ENCODE results near the gene RUBCNL. TPM values are rescaled to one million over a fixed set of nuclear protein-coding genes. Genes with fewer than 3 reads are reported as not detected.

RUBCNL gene
- total and polyA plus RNA-seq, 9 of the 15 experiments (the other 6 are each of a cell fraction or from before 2014, with no cell fraction given): 0.04 to 0.35 (median 0.12) TPM; not detected in 3

GRCh38 chr13:46374710-46375109, 12.3 kb downstream of the RUBCNL start (continued):
- TF ChIP-seq ZNF318 (IDR thresholded peaks at IDR 0.05; ENCODE audit: borderline replicate concordance in 1 of 2, low read depth in 1 of 2) (no peak), ZNF592 (IDR thresholded peaks at IDR 0.05) (no peak), TFAM (CRISPR knock-in tag; conservative IDR thresholded peaks at IDR 0.05) (no peak), ZKSCAN1 (IDR thresholded peaks at IDR 0.05; ENCODE audit: low read depth, low read length) (no peak), ETV5 (CRISPR knock-in tag; IDR thresholded peaks at IDR 0.05; ENCODE audit: low read depth) (no peak), TAF15 (IDR thresholded peaks at IDR 0.05; ENCODE audit: low read depth, low read length) (no peak), HDAC6 (IDR thresholded peaks at IDR 0.05; ENCODE audit: low read depth, low read length) (no peak), TEAD4 (IDR thresholded peaks at IDR 0.05; ENCODE audit: low read length) (peak; percentile 75), TEAD4 (CRISPR knock-in tag; IDR thresholded peaks at IDR 0.05; ENCODE audit: borderline replicate concordance) (no peak), ZNF583 (CRISPR knock-in tag; IDR thresholded peaks at IDR 0.05) (no peak), HSF4 (CRISPR knock-in tag; IDR thresholded peaks at IDR 0.05; ENCODE audit: borderline replicate concordance) (no peak), NONO (IDR thresholded peaks at IDR 0.05; ENCODE audit: low read depth in 2 of 2, low read length in 1 of 2) (no peak)
- TF ChIP-seq, protein P1, sequence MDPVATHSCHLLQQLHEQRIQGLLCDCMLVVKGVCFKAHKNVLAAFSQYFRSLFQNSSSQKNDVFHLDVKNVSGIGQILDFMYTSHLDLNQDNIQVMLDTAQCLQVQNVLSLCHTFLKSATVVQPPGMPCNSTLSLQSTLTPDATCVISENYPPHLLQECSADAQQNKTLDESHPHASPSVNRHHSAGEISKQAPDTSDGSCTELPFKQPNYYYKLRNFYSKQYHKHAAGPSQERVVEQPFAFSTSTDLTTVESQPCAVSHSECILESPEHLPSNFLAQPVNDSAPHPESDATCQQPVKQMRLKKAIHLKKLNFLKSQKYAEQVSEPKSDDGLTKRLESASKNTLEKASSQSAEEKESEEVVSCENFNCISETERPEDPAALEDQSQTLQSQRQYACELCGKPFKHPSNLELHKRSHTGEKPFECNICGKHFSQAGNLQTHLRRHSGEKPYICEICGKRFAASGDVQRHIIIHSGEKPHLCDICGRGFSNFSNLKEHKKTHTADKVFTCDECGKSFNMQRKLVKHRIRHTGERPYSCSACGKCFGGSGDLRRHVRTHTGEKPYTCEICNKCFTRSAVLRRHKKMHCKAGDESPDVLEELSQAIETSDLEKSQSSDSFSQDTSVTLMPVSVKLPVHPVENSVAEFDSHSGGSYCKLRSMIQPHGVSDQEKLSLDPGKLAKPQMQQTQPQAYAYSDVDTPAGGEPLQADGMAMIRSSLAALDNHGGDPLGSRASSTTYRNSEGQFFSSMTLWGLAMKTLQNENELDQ (CRISPR knock-in tag; IDR thresholded peaks at IDR 0.05; ENCODE audit: borderline replicate concordance): no peak

Data from K562 (cell line).